Panc1 (cell line): Measurements from ENCODE around the gene NECTIN1. TPM values are rescaled to one million over a fixed set of nuclear protein-coding genes. Genes with fewer than 3 reads are reported as not detected.

Source experiments
- ATAC-seq: fragments of 200-7000 bp; cut with Tn5 transposase; 2 replicates; pipeline ENCODE4 v1.9.1; 2020; ENCODE audit warnings: mild to moderate bottlenecking, moderate library complexity
- BruUV-seq: library from RNA; stranded (reverse); fragments of 400-500 nt; replicated peaks from 2 replicates; lab custom pipeline; 2021; lab: Mats Ljungman, UMichigan
- CTCF ChIA-PET: fragments of 300-600 bp; sonication (Branson Sonifier 250); formaldehyde crosslinking; loops from one replicate; lab custom pipeline; 2022; ENCODE audit warnings: antibody characterized with exemption; lab: Charles Lee
- POLR2A ChIA-PET: fragments of 300-600 bp; sonication (Branson Sonifier 250); formaldehyde crosslinking; loops from one replicate; lab custom pipeline; 2022; ENCODE audit warnings: antibody characterized with exemption; lab: Charles Lee
- DNase-seq: peaks from one replicate; pipeline ENCODE4 v3.0.0-alpha.2; 2010; ENCODE audit warnings: low read depth, low spot score
- H3K27ac ChIP-seq: 2 replicates; pipeline ENCODE4 v1.5.1; 2011; ENCODE audit warnings: mild to moderate bottlenecking, low read length, inconsistent platforms
- H3K27me3 ChIP-seq: fragments of 200-500 bp; sonication (Bioruptor generic); 2 replicates; pipeline ENCODE4 v1.6.0; 2014; ENCODE audit warnings: low read length, inconsistent platforms; ENCODE audit not compliant: control insufficient read depth, insufficient read depth
- H3K36me3 ChIP-seq: fragments of 200-500 bp; sonication (Bioruptor generic); 2 replicates; pipeline ENCODE4 v1.5.1; 2014; ENCODE audit warnings: inconsistent platforms, mild to moderate bottlenecking, low read length, moderate library complexity; ENCODE audit not compliant: control insufficient read depth, insufficient read depth
- H3K4me1 ChIP-seq: 2 replicates; pipeline ENCODE4 v1.5.1; 2011; ENCODE audit warnings: inconsistent platforms, mild to moderate bottlenecking, low read length, moderate library complexity; ENCODE audit not compliant: control insufficient read depth, insufficient read depth
- H3K4me3 ChIP-seq, 2 experiments: 2 replicates each; pipeline ENCODE4 v1.5.1; 2011 to 2012; ENCODE audit warnings: low read depth in 2 of 2, low read length in 2 of 2, mild to moderate bottlenecking in 2 of 2, inconsistent platforms in 1 of 2, moderate library complexity in 1 of 2
- H3K9me3 ChIP-seq: fragments of 200-500 bp; sonication (Bioruptor generic); 2 replicates; pipeline ENCODE4 v1.5.1; 2014; ENCODE audit warnings: low read depth, mild to moderate bottlenecking, inconsistent platforms, low read length, moderate library complexity; ENCODE audit not compliant: control insufficient read depth, insufficient read depth
- POLR2AphosphoS5 ChIP-seq: IDR thresholded peaks from 2 replicates; pipeline ENCODE4 v1.6.1; 2012; ENCODE audit warnings: mild to moderate bottlenecking, low read depth, low read length, moderate library complexity
- REST ChIP-seq, 2 experiments: IDR thresholded peaks; 2 replicates each; pipeline ENCODE4 v1.6.1; 2011 to 2012; ENCODE audit warnings: low read depth in 2 of 2, control low read depth in 1 of 2, low read length in 1 of 2, mild to moderate bottlenecking in 1 of 2, moderate library complexity in 1 of 2; ENCODE audit not compliant: insufficient read depth in 1 of 2
- SIN3A ChIP-seq: IDR thresholded peaks from 2 replicates; pipeline ENCODE4 v1.6.1; 2012; ENCODE audit warnings: low read depth, mild to moderate bottlenecking, low read length, moderate library complexity, borderline replicate concordance; ENCODE audit not compliant: insufficient read depth
- TCF7L2 ChIP-seq: IDR thresholded peaks from 2 replicates; pipeline ENCODE4 v1.6.1; 2011; ENCODE audit warnings: mild to moderate bottlenecking, low read depth, low read length, inconsistent platforms
- in situ Hi-C: cut with HindIII; loops from 2 replicates; pipeline ENCODE4 v1.10.0; 2016; ENCODE audit warnings: low sequenced_read_pairs, low pct_unique_long_range_greater_than_20kb
- intact Hi-C: fragments of 100-400 bp; cut with micrococcal nuclease; formaldehyde crosslinking; loops from one replicate; pipeline ENCODE4 v1.10.0; 2022; ENCODE audit not compliant: unreplicated experiment
- total RNA-seq: library from RNA; stranded (reverse); gene quantifications from one replicate; pipeline ENCODE4 v1.2.1, GENCODE V29; 2021; ENCODE audit not compliant: unreplicated experiment
- TF ChIP-seq, protein P1 (sequence below): fragments of 450-650 bp; IDR thresholded peaks from 2 replicates; pipeline ENCODE4 v1.5.1; 2017; ENCODE audit warnings: mild to moderate bottlenecking

The NECTIN1 gene
- total RNA-seq, 1 experiment from 2014 or later, result 14.6 TPM

- no TSS peak for BruUV-seq
- H3K9me3 ChIP-seq, result no peaks in the 10 kb centered on the region
- POLR2A ChIA-PET, result no interaction called here
- no peak for ATAC-seq
- intact Hi-C loops, result no loop called here
- TF ChIP-seq POLR2AphosphoS5, result no peak
- TF ChIP-seq SIN3A, result no peak
- no peak for TF ChIP-seq REST (IDR thresholded peaks at IDR 0.05; ENCODE audit: insufficient read depth in 1 of 2, low read depth in 2 of 2, low read length in 1 of 2)
- TF ChIP-seq TCF7L2, result no peak
- TF ChIP-seq, protein P1, sequence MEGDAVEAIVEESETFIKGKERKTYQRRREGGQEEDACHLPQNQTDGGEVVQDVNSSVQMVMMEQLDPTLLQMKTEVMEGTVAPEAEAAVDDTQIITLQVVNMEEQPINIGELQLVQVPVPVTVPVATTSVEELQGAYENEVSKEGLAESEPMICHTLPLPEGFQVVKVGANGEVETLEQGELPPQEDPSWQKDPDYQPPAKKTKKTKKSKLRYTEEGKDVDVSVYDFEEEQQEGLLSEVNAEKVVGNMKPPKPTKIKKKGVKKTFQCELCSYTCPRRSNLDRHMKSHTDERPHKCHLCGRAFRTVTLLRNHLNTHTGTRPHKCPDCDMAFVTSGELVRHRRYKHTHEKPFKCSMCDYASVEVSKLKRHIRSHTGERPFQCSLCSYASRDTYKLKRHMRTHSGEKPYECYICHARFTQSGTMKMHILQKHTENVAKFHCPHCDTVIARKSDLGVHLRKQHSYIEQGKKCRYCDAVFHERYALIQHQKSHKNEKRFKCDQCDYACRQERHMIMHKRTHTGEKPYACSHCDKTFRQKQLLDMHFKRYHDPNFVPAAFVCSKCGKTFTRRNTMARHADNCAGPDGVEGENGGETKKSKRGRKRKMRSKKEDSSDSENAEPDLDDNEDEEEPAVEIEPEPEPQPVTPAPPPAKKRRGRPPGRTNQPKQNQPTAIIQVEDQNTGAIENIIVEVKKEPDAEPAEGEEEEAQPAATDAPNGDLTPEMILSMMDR, result no peak
- no peaks in the 10 kb centered on the region for H3K4me1 ChIP-seq
- no peak overlapping the region for H3K4me3 ChIP-seq
- no peaks in the 10 kb centered on the region for H3K27me3 ChIP-seq
- no peak overlapping the region for H3K27ac ChIP-seq
- CTCF ChIA-PET, result no interaction called here
- H3K36me3 ChIP-seq, result no peaks in the 10 kb centered on the region
- in situ Hi-C loops, result no loop called here
- DNase-seq, result no peak
Observed at GRCh38 chr11:119712459-119713358, 16.3 kb downstream of the NECTIN1 start.

GRCh38 chr11:119712006-119712405, 17.0 kb downstream of the NECTIN1 start:
- H3K4me3 ChIP-seq, result no peak overlapping the region

More at GRCh38 chr11:119712006-119712405, 17.0 kb downstream of the NECTIN1 start:
- BruUV-seq, result no TSS peak
- no peaks in the 10 kb centered on the region for H3K27me3 ChIP-seq
- ChIA-PET CTCF (no interaction called here), POLR2A (no interaction called here)
- intact Hi-C loops (no loop called here), in situ Hi-C loops (no loop called here)
- no peaks in the 10 kb centered on the region for H3K4me1 ChIP-seq
- no peaks in the 10 kb centered on the region for H3K9me3 ChIP-seq
- TF ChIP-seq POLR2AphosphoS5, result no peak
- TF ChIP-seq REST (IDR thresholded peaks at IDR 0.05; ENCODE audit: insufficient read depth in 1 of 2, low read depth in 2 of 2, low read length in 1 of 2), result no peak
- no peak for TF ChIP-seq TCF7L2
- TF ChIP-seq, protein P1, result no peak
- no peak for TF ChIP-seq SIN3A
- no peak for DNase-seq
- ATAC-seq, result 0 out of 2 replicates have a peak, but pooled peaks have one; percentile 20
- no peaks in the 10 kb centered on the region for H3K36me3 ChIP-seq
- no peak overlapping the region for H3K27ac ChIP-seq
